ENCODE measurements around the gene MTOR.
A peak's percentile ranks its signal among the peaks of the same experiment; 100 is the strongest.
"Not testable (repeated sequence)": the region's sequence is repeated elsewhere in the genome, so short reads cannot be mapped to it uniquely, and the experiment has no call there.

Gene MTOR

GRCh38 chr1:11280719-11281376, 18.5 kb upstream of the MTOR start:
- DNase-seq (ENCODE audit: low read depth, low spot score) = no peak

GRCh38 chr1:11279630-11280029, 17.3 kb upstream of the MTOR start:
- no peak for DNase-seq (ENCODE audit: low read depth, low spot score)

GRCh38 chr1:11279152-11279551, 16.8 kb upstream of the MTOR start:
- no peak for DNase-seq (ENCODE audit: low read depth, low spot score)

- no peak for DNase-seq (ENCODE audit: low read depth, low spot score)
Observed at GRCh38 chr1:11273595-11274234, 11.4 kb upstream of the MTOR start.

GRCh38 chr1:11272832-11273594, 10.7 kb upstream of the MTOR start, which contains the start of gene UBIAD1:
TSS of gene UBIAD1 (plus strand) at chr1:11273198. CDS start at chr1:11273532, 334 bp downstream.
- DNase-seq (ENCODE audit: low read depth, low spot score) = peak; percentile 85

GRCh38 chr1:11272544-11272831, 10.1 kb upstream of the MTOR start:
- no peak for DNase-seq (ENCODE audit: low read depth, low spot score)

- DNase-seq (ENCODE audit: low read depth, low spot score) = not testable (repeated sequence)
Observed at GRCh38 chr1:11267350-11268337, 5.3 kb upstream of the MTOR start.

GRCh38 chr1:11266268-11267074, 4.1 kb upstream of the MTOR start:
- no peak for DNase-seq (ENCODE audit: low read depth, low spot score)

- no peak for DNase-seq (ENCODE audit: low read depth, low spot score)
Observed at GRCh38 chr1:11256299-11256698, 6.1 kb downstream of the MTOR start.

- no peak for DNase-seq (ENCODE audit: low read depth, low spot score)
Observed at GRCh38 chr1:11253226-11253625, 9.1 kb downstream of the MTOR start.

- DNase-seq (ENCODE audit: low read depth, low spot score) = no peak
Observed at GRCh38 chr1:11252538-11252937, 9.8 kb downstream of the MTOR start.

- peak; percentile 18 for DNase-seq (ENCODE audit: low read depth, low spot score)
Observed at GRCh38 chr1:11248169-11248568, 14.2 kb downstream of the MTOR start.

GRCh38 chr1:11245904-11246719, 16.2 kb downstream of the MTOR start:
- no peak for DNase-seq (ENCODE audit: low read depth, low spot score)

- no peak for DNase-seq (ENCODE audit: low read depth, low spot score)
Observed at GRCh38 chr1:11245248-11245647, 17.1 kb downstream of the MTOR start.

GRCh38 chr1:11238311-11238710, 24.0 kb downstream of the MTOR start:
- no peak for DNase-seq (ENCODE audit: low read depth, low spot score)

- no peak for DNase-seq (ENCODE audit: low read depth, low spot score)
Observed at GRCh38 chr1:11237356-11237755, 25.0 kb downstream of the MTOR start.

- DNase-seq (ENCODE audit: low read depth, low spot score) = no peak
Observed at GRCh38 chr1:11233208-11233607, 29.1 kb downstream of the MTOR start.

- no peak for DNase-seq (ENCODE audit: low read depth, low spot score)
Observed at GRCh38 chr1:11229203-11229602, 33.1 kb downstream of the MTOR start.

- no peak for DNase-seq (ENCODE audit: low read depth, low spot score)
Observed at GRCh38 chr1:11227106-11228077, 35.0 kb downstream of the MTOR start.
